WTC11 (cell line): Measurements from ENCODE around the gene KSR1. TPM values are rescaled to one million over a fixed set of nuclear protein-coding genes. Genes with fewer than 3 reads are reported as not detected.
"Not testable (repeated sequence)": the region's sequence is repeated elsewhere in the genome, so short reads cannot be mapped to it uniquely, and the experiment has no call there.

Experiments used
- ATAC-seq: fragments of 200-7000 bp; cut with Tn5 transposase; 2 replicates; pipeline ENCODE4 v1.10.0; 2021; ENCODE audit warnings: mild to moderate bottlenecking, moderate library complexity
- CTCF ChIA-PET: fragments of 300-600 bp; sonication (Branson Sonifier 250); formaldehyde crosslinking; loops from one replicate; lab custom pipeline; 2021; ENCODE audit warnings: antibody characterized with exemption; lab: Charles Lee
- POLR2A ChIA-PET: fragments of 350-600 bp; sonication (Branson Sonifier 250); formaldehyde crosslinking; loops from one replicate; lab custom pipeline; 2021; ENCODE audit warnings: antibody characterized with exemption; lab: Charles Lee
- DNase-seq: peaks from one replicate; pipeline ENCODE4 v3.0.0; 2021; ENCODE audit warnings: low spot score
- H3K27ac Mint-ChIP-seq: 2 replicates; pipeline ENCODE4 v1.8.0; 2021; ENCODE audit warnings: mixed read lengths
- H3K27me3 Mint-ChIP-seq: 2 replicates; pipeline ENCODE4 v1.8.0; 2021; ENCODE audit warnings: low read depth, mild to moderate bottlenecking, moderate library complexity, mixed read lengths
- H3K36me3 Mint-ChIP-seq: 2 replicates; pipeline ENCODE4 v1.8.0; 2021; ENCODE audit warnings: mixed read lengths
- H3K4me1 Mint-ChIP-seq: 2 replicates; pipeline ENCODE4 v1.8.0; 2022; ENCODE audit warnings: mixed read lengths
- H3K4me3 Mint-ChIP-seq: 2 replicates; pipeline ENCODE4 v1.8.0; 2021; ENCODE audit warnings: mild to moderate bottlenecking, moderate library complexity, mixed read lengths
- H3K9me3 Mint-ChIP-seq: 2 replicates; pipeline ENCODE4 v1.8.0; 2021; ENCODE audit warnings: mixed read lengths
- CBFB ChIP-seq: sonication (generic); formaldehyde crosslinking; IDR thresholded peaks from 2 replicates; pipeline ENCODE4 v1.8.1; 2022; ENCODE audit warnings: mild to moderate bottlenecking, low read depth, missing genetic modification reagents
- ELF4 ChIP-seq: sonication (generic); formaldehyde crosslinking; IDR thresholded peaks from 2 replicates; pipeline ENCODE4 v1.8.1; 2022; ENCODE audit warnings: low read depth, mild to moderate bottlenecking, moderate library complexity, missing genetic modification reagents
- ESRRA ChIP-seq: sonication (generic); formaldehyde crosslinking; IDR thresholded peaks from 2 replicates; pipeline ENCODE4 v1.8.1; 2022; ENCODE audit warnings: mild to moderate bottlenecking, missing genetic modification reagents, borderline replicate concordance
- NFATC4 ChIP-seq: fragments of 250-450 bp; sonication (Bioruptor Pico); IDR thresholded peaks from 2 replicates; pipeline ENCODE4 v1.9.0; 2021; ENCODE audit warnings: mild to moderate bottlenecking
- SMAD4 ChIP-seq: sonication (generic); formaldehyde crosslinking; IDR thresholded peaks from 2 replicates; pipeline ENCODE4 v1.8.0; 2022; ENCODE audit warnings: mild to moderate bottlenecking, missing genetic modification reagents
- ZNF138 ChIP-seq: sonication (generic); formaldehyde crosslinking; conservative IDR thresholded peaks from 2 replicates; pipeline ENCODE4 v1.8.1; 2022; ENCODE audit warnings: mild to moderate bottlenecking, moderate library complexity, missing genetic modification reagents
- total RNA-seq: library from RNA; stranded (reverse); gene quantifications from 3 replicates; pipeline ENCODE4 v1.2.3, GENCODE V29; 2021
- TF ChIP-seq, protein P1 (sequence below): sonication (generic); formaldehyde crosslinking; IDR thresholded peaks from 2 replicates; pipeline ENCODE4 v1.8.1; 2023; ENCODE audit warnings: mild to moderate bottlenecking, missing genetic modification reagents, moderate library complexity
- TF ChIP-seq, protein P2 (sequence below): sonication (generic); formaldehyde crosslinking; conservative IDR thresholded peaks from 2 replicates; pipeline ENCODE4 v1.8.1; 2022; ENCODE audit warnings: mild to moderate bottlenecking, missing genetic modification reagents
- TF ChIP-seq, protein P3 (sequence below): sonication (generic); formaldehyde crosslinking; IDR thresholded peaks from 2 replicates; pipeline ENCODE4 v1.8.0; 2023; ENCODE audit warnings: missing genetic modification reagents, mild to moderate bottlenecking, borderline replicate concordance
- TF ChIP-seq, protein P4 (sequence below): sonication (generic); formaldehyde crosslinking; IDR thresholded peaks from 2 replicates; pipeline ENCODE4 v1.8.0; 2022; ENCODE audit warnings: mild to moderate bottlenecking, missing genetic modification reagents

Gene KSR1
- total RNA-seq, 1 experiment from 2014 or later: 45.5 TPM

DNA sequence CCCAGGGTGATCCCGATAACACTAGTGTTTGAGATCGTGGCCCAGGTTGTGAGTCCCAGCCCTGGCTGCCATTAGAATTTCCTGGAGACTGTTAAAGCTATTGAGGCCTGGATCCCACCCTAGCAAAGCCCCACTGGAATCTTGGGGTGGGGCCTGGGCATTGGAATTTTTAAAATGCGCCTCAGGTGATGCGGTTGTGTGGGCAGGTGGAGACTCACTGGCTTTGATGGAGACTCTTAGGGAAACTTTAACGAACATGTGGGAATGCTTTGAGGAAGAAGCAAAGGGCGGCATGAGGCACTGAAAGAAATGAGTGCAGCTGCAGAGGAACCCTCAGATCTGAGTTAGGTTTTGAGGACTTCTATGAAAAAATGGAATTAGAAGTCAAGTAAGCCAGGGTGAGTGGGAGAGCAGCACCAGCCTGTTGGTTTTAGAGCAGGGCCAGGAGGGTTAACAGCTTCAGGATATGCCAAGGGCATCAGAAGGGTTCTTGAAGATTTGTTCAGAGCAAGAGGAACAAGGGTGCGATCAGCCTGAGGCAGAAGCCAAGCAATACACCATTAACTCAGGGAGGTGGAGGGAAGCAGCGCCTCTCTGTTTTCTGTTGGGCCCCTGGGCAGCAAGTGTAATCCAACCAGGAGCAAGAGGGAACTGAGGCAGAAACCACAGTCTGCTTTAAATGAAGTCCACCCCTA lies 42.5 kb downstream of the KSR1 start (continued):
- TF ChIP-seq, protein P1, sequence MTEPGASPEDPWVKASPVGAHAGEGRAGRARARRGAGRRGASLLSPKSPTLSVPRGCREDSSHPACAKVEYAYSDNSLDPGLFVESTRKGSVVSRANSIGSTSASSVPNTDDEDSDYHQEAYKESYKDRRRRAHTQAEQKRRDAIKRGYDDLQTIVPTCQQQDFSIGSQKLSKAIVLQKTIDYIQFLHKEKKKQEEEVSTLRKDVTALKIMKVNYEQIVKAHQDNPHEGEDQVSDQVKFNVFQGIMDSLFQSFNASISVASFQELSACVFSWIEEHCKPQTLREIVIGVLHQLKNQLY: no peak
- TF ChIP-seq NFATC4 (CRISPR knock-in tag) (no peak), ELF4 (CRISPR knock-in tag) (no peak)

DNA sequence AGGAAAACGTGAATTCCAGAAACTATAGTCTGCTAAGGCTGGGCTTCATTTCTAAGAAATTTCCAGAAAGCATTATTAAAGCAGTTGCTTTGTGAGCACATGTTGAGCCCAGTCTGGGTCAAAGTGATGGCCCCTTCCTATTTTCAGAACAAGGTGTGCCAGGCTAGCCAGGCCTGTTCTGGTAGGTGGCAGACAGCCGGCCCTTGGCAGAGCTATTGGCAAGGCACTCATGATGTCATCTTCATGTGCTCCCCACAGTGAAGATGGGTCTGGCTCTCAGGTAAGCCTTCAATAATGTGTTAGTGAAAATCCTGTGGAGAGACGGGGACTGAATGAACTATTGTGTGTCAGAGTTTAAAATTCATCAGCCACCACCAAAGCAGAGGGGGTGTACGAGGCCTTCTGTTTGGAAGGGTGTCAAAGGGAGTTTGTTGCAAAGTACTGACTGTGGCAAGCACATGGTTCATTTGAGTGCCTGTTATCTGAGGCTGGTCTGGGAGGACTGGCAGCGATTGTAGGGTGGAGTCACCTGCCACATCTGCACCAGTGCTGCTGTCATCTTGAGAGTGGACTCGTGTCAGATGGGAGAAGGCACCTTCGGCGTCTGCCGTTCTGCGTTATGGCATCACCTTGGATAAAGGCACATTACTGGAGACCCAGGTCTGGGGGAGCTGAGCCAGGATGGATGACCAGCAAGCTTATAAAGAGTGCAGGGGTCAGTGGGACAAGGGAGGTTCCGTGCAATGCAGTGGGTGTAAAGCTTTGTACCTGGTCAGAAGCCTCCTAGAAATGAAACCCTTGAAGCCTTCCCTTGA lies 43.4 kb downstream of the KSR1 start:
- peaks cover 45% of the 10 kb centered on the region for H3K4me1 Mint-ChIP-seq
- ATAC-seq: no peak
- peaks cover 32% of the 10 kb centered on the region for H3K9me3 Mint-ChIP-seq

DNA sequence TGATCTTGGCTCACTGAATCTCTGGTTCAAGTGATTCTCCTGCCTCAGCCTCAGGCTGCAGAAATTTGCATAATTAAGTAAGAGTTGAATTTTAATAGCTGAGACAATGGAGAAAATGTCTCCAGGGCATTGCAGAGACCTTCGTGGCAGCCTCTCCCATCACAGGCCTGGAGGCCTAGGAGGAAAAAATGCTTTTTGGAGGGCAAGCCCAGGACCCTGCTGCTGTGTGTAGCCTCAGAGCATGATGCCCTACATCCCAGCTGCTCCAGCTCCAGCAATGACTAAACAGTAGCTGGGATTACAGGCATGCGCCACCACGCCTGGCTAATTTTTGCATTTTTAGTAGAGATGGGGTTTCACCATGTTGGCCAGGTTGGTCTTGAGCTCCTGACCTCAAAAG lies 45.1 kb downstream of the KSR1 start:
- ATAC-seq, H3K27me3 Mint-ChIP-seq, H3K27ac Mint-ChIP-seq, DNase-seq, H3K4me3 Mint-ChIP-seq: not testable (repeated sequence)
- POLR2A ChIA-PET: interaction anchor here (0.6 kb wide), 2 partner anchors 27 to 112 kb away, joined by 3 to 4 read pairs; no protein-coding TSS in a partner anchor
- Mint-ChIP-seq H3K4me1 (peaks cover 45% of the 10 kb centered on the region), H3K36me3 (peaks cover 44% of the 10 kb centered on the region), H3K9me3 (peaks cover 32% of the 10 kb centered on the region)
- CTCF ChIA-PET: interaction anchor here (0.6 kb wide), 1 partner anchor 10 kb away, joined by 3 read pairs; no protein-coding TSS in a partner anchor

More for the DNA sequence above, 43.4 kb downstream of the KSR1 start:
- H3K27me3 Mint-ChIP-seq: no peaks in the 10 kb centered on the region
- no peak for DNase-seq
- ChIA-PET CTCF (no interaction called here), POLR2A (no interaction called here)
- peaks cover 44% of the 10 kb centered on the region for H3K36me3 Mint-ChIP-seq
- no peak overlapping the region for H3K27ac Mint-ChIP-seq
- TF ChIP-seq ZNF138 (CRISPR knock-in tag) (no peak), CBFB (no peak), ESRRA (CRISPR knock-in tag) (no peak), SMAD4 (CRISPR knock-in tag) (no peak)
- TF ChIP-seq, protein P2, sequence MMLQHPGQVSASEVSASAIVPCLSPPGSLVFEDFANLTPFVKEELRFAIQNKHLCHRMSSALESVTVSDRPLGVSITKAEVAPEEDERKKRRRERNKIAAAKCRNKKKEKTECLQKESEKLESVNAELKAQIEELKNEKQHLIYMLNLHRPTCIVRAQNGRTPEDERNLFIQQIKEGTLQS (CRISPR knock-in tag): no peak
- TF ChIP-seq, protein P3, sequence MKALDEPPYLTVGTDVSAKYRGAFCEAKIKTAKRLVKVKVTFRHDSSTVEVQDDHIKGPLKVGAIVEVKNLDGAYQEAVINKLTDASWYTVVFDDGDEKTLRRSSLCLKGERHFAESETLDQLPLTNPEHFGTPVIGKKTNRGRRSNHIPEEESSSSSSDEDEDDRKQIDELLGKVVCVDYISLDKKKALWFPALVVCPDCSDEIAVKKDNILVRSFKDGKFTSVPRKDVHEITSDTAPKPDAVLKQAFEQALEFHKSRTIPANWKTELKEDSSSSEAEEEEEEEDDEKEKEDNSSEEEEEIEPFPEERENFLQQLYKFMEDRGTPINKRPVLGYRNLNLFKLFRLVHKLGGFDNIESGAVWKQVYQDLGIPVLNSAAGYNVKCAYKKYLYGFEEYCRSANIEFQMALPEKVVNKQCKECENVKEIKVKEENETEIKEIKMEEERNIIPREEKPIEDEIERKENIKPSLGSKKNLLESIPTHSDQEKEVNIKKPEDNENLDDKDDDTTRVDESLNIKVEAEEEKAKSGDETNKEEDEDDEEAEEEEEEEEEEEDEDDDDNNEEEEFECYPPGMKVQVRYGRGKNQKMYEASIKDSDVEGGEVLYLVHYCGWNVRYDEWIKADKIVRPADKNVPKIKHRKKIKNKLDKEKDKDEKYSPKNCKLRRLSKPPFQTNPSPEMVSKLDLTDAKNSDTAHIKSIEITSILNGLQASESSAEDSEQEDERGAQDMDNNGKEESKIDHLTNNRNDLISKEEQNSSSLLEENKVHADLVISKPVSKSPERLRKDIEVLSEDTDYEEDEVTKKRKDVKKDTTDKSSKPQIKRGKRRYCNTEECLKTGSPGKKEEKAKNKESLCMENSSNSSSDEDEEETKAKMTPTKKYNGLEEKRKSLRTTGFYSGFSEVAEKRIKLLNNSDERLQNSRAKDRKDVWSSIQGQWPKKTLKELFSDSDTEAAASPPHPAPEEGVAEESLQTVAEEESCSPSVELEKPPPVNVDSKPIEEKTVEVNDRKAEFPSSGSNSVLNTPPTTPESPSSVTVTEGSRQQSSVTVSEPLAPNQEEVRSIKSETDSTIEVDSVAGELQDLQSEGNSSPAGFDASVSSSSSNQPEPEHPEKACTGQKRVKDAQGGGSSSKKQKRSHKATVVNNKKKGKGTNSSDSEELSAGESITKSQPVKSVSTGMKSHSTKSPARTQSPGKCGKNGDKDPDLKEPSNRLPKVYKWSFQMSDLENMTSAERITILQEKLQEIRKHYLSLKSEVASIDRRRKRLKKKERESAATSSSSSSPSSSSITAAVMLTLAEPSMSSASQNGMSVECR (CRISPR knock-in tag): no peak
- TF ChIP-seq, protein P4, sequence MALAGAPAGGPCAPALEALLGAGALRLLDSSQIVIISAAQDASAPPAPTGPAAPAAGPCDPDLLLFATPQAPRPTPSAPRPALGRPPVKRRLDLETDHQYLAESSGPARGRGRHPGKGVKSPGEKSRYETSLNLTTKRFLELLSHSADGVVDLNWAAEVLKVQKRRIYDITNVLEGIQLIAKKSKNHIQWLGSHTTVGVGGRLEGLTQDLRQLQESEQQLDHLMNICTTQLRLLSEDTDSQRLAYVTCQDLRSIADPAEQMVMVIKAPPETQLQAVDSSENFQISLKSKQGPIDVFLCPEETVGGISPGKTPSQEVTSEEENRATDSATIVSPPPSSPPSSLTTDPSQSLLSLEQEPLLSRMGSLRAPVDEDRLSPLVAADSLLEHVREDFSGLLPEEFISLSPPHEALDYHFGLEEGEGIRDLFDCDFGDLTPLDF (CRISPR knock-in tag): no peak
- H3K4me3 Mint-ChIP-seq: no peak overlapping the region
